Measurements from ENCODE around the gene TNFAIP8L2. TPM values are rescaled to one million over a fixed set of nuclear protein-coding genes. Genes with fewer than 3 reads are reported as not detected.
A peak's percentile ranks its signal among the peaks of the same experiment; 100 is the strongest.

Gene TNFAIP8L2
- total RNA-seq, 1 experiment from 2014 or later, result 0.15 TPM

- peak; percentile 88; the same call in 1 of the 2 replicates for TF ChIP-seq ZNF232 (CRISPR knock-in tag; IDR thresholded peaks at IDR 0.05)
- no peak for TF ChIP-seq SMAD3 (CRISPR knock-in tag; IDR thresholded peaks at IDR 0.05; ENCODE audit: borderline replicate concordance)
- no peak for TF ChIP-seq ZBTB43 (CRISPR knock-in tag; IDR thresholded peaks at IDR 0.05)
- no peak for TF ChIP-seq MXD4 (CRISPR knock-in tag; IDR thresholded peaks at IDR 0.05; ENCODE audit: borderline replicate concordance)
- TF ChIP-seq RELA (CRISPR knock-in tag; IDR thresholded peaks at IDR 0.05; ENCODE audit: borderline replicate concordance), result no peak
- 0 out of 2 replicates have a peak, but pooled peaks have one; percentile 63 for TF ChIP-seq MYBL2 (CRISPR knock-in tag; IDR thresholded peaks at IDR 0.05)
- peak; percentile 71 for TF ChIP-seq TEAD4 (CRISPR knock-in tag; IDR thresholded peaks at IDR 0.05)
- peak; percentile 68; the same call in 1 of the 2 replicates for TF ChIP-seq ARID4B (CRISPR knock-in tag; IDR thresholded peaks at IDR 0.05; ENCODE audit: borderline replicate concordance)
- TF ChIP-seq GABPB1 (CRISPR knock-in tag; IDR thresholded peaks at IDR 0.05), result peak; percentile 94
- no peak for TF ChIP-seq IRF2 (CRISPR knock-in tag; IDR thresholded peaks at IDR 0.05; ENCODE audit: borderline replicate concordance, low read depth)
- TF ChIP-seq GRHL2 (CRISPR knock-in tag; IDR thresholded peaks at IDR 0.05; ENCODE audit: insufficient replicate concordance, severe bottlenecking), result no peak
Measured at GRCh38 chr1:151165738-151166504, 9.5 kb downstream of the TNFAIP8L2 start, which contains the start of the genes LYSMD1 and SCNM1 (continued).

- no peak for DNase-seq (ENCODE audit: low spot score)
- ATAC-seq, result peak; percentile 2
- Mint-ChIP-seq H3K27ac (peak overlapping the region; percentile 99), H3K36me3 (peaks cover 24% of the 10 kb centered on the region), H3K9me3 (no peaks in the 10 kb centered on the region), H3K4me3 (peak overlapping the region; percentile 99), H3K27me3 (ENCODE audit: low read depth) (no peaks in the 10 kb centered on the region; the same call in 1 of the 2 replicates), H3K4me1 (peaks cover 15% of the 10 kb centered on the region)
- POLR2A ChIA-PET, result interaction anchor here (0.5 to 0.7 kb wide), 2 partner anchors 23 to 103 kb away, joined by 5 read pairs; partner anchors contain the start of gene VPS72
- CTCF ChIA-PET, result interaction anchor here (1.6 to 4.1 kb wide), 2 partner anchors 9 to 66 kb away, joined by 7 to 39 read pairs; partner anchors contain the start of gene TMOD4
- TF ChIP-seq ZNF416 (CRISPR knock-in tag; IDR thresholded peaks at IDR 0.05), result no peak
- TF ChIP-seq ZNF425 (CRISPR knock-in tag; conservative IDR thresholded peaks at IDR 0.05), result no peak
- TF ChIP-seq ATF2 (CRISPR knock-in tag; IDR thresholded peaks at IDR 0.05; ENCODE audit: borderline replicate concordance, low read depth), result no peak
- no peak for TF ChIP-seq ZBTB43 (CRISPR knock-in tag; IDR thresholded peaks at IDR 0.05)
- TF ChIP-seq CDX4 (CRISPR knock-in tag; IDR thresholded peaks at IDR 0.05; ENCODE audit: borderline replicate concordance), result no peak
- no peak for TF ChIP-seq GRHL2 (CRISPR knock-in tag; IDR thresholded peaks at IDR 0.05; ENCODE audit: insufficient replicate concordance, severe bottlenecking)
- no peak for TF ChIP-seq ZNF219 (CRISPR knock-in tag; IDR thresholded peaks at IDR 0.05; ENCODE audit: borderline replicate concordance)
- no peak for TF ChIP-seq KAT7 (CRISPR knock-in tag; IDR thresholded peaks at IDR 0.05; ENCODE audit: borderline replicate concordance)
- TF ChIP-seq AFF4 (CRISPR knock-in tag; IDR thresholded peaks at IDR 0.05; ENCODE audit: borderline replicate concordance), result no peak
Measured at GRCh38 chr1:151166505-151166956, 10.1 kb downstream of the TNFAIP8L2 start.

All from WTC11 (cell line).